Fibroblast of skin of left quadriceps (primary cell): ENCODE data around the gene HEATR1.
A peak's percentile ranks its signal among the peaks of the same experiment; 100 is the strongest.
"Not testable (repeated sequence)": the region's sequence is repeated elsewhere in the genome, so short reads cannot be mapped to it uniquely, and the experiment has no call there.

Source experiments
- DNase-seq, 2 experiments: peaks; one replicate each; pipeline ENCODE4 v3.0.0-alpha.2; 2013; ENCODE audit warnings: low read depth in 2 of 2

The HEATR1 gene

DNA sequence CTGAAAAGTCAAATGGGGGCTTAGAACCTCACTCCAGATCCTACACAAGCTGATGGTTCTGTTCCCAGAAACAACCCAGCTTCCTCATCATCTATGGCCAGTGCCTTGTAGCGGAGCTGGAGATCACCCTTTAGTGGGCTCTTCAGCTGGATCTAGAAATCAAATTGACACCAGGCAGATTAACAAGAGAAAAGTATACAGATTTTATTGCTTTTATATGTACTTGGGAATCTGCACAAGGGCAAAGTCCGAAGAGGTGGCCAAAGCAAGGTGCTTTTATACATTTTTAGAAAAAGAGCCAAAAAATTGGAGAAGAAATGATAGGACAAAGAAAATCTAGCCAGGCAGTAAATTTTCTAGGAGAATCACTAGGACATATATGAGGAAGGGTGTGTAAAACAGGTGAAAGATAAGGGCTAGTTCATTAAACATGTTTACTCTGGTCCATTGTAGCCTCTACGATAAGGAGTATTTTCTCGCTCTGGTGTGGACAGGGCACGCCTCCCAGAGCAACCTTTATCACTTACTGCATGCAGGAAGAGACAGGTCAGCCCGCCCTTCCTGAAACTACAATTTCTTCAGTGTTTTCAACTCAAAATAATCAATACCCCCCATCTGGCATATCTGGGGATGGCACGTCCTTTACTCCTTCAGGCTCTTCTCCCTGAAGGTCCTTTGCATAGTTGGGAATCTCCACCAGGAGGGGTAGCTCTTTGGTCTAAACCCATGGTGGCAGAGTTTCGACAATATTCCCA lies 94.5 kb downstream of the HEATR1 start:
- no peak for DNase-seq

DNA sequence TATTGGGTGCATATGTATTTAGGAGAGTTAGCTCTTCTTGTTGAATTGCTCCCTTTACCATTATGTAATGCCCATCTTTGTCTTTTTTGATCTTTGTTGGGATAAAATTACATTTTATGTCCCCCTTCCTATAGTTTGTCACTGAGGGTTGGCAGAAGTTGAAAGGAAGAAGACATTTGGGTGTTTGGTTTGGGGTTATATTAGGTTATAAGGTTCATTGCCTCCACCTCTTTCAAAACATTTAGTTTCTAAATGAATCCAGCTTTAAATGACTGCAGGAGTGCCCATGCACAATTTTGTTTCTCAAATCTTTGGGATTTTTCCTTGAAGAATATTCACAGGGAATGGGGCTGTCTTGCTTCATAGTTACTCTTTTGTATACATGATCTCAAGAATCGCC lies 95.1 kb downstream of the HEATR1 start:
- DNase-seq: no peak

DNA sequence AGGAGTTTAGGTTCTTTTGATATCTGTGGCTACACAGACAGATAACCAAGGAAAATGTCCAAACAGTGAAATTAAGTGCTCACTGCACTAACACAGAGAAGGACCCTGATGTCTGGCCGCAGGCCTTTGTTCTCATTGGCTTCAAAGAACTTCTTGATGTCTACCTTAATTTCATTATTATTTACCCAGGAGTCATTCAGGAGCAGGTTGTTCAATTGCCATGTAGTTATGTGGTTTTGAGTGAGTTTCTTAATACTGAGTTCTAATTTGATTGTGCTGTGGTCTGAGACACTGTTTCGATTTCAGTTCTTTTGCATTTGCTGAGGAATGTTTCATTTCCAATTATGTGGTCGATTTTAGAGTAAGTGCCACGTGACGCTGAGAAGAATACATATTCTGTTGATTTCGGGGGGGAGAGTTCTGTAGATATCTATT lies 95.7 kb downstream of the HEATR1 start:
- DNase-seq: no peak

DNA sequence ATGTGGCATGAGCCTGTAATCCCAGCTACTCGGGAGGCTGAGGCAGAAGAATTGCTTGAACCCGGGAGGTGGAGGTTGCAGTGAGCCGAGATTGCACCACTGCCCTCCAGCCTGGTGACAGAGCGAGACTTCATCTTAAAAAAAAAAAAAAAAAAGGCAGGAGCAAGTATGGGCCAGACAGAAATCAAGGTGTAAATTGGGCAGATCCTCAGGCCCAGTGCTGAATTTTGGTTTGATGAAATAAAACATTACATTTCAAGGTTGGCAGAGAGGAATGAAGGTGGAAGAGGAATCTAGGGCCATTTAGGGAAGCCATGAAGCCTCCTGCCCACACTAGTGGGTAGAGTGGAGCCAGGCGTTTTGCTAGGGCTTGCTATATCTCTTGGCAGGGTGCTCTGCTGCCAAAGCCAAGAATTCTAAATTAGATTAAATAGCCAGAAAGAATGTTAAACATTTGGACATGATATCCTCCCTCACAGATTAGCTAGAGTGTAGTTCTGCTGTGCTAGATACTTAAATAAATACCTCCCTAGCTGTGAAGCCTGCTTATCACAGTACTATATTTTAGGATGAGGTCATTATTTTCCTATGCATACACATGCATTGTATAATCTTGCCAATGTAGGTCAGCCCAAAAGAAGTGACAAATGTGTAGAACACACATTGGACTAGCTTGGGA lies 97.2 kb downstream of the HEATR1 start:
- no peak for DNase-seq

DNA sequence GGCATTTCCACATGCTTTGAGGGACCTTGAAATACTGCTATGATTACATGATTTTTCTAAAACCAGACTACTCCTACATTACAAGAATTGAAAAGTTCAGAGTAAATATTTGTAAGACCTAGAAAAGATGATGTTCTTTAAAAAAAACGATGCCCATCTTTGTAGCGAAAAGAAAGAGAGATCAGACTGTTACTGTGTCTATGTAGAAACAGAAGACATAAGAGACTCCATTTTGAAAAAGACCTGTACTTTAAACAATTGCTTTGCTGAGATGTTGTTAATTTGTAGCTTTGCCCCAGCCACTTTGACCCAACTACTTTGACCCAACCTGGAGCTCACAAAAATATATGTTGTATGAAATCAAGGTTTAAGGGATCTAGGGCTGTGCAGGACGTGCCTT lies 100.0 kb downstream of the HEATR1 start:
- DNase-seq: not testable (repeated sequence)

DNA sequence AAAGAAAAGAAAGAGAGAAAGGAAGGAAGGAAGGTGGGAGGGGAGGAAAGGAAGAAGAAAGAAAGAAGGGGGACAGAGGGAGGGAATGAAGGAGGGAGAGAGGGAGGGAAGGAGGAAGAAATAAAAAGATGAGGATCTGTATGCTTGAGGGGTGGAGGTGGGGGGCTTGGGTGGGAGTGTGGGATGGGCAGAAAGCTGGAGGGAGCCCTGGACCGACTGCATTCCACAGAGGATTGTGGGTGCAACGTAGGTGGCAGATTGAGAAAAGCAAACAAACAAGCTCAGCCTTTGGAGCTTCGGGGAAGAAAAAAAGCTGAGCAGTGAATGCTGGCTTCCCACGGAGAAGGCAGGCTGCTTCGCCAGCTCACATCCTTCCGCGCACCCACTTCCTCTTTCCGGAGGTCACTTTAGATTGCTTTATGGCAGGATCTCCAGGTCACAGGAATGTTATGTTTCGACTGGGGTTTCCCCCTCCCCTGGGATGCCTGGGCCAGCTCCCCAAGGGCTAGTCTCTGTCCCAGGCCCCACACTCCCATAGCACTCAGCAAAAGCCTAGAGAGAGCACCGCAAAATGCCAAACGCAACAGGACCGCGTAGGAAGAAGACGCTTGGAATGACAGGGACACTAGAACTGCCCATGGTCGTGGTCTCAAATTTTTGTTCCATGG lies 101.2 kb downstream of the HEATR1 start:
- DNase-seq: peak in 1 of 2 experiments; percentile 19

DNA sequence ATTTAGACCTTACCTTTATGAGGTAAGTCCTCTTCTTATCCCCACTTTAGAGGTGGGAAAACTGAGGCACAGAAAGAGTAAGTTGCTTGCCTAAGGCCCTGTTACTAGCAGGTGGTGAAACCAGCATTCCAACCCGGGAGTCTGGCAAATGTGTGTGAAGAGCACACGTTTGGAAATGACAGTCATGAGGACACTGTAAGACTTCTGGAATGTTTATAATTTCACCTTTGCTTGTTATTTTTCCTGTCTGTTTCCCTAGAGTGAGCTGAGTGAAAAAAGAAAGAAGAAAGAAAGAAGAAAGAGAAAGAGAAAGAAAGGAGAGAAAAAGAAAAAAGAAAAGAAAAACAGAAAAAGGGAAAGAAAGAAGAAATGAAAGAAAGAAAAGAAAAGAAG lies 101.7 kb downstream of the HEATR1 start:
- DNase-seq: no peak

DNA sequence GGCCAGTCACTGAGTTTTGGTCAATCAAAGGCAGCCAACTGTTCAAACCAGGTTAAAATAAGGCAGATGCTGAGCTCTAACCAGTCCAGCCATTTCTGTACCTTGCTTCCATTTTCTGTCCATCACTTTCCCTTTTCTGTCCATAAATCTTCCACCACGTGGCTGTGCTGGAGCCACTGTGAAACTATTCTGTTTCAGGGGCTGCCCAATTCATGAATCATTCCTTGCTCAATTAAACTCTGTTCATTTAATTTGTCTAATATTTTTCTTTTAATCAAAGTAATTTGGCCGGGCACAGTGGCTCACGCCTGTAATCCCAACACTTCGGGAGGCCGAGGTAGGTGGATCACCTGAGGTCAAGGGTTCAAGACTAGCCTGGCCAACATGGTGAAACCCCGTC lies 103.2 kb downstream of the HEATR1 start:
- no peak for DNase-seq
